Measurements from ENCODE around the gene JAZF1.

DNA sequence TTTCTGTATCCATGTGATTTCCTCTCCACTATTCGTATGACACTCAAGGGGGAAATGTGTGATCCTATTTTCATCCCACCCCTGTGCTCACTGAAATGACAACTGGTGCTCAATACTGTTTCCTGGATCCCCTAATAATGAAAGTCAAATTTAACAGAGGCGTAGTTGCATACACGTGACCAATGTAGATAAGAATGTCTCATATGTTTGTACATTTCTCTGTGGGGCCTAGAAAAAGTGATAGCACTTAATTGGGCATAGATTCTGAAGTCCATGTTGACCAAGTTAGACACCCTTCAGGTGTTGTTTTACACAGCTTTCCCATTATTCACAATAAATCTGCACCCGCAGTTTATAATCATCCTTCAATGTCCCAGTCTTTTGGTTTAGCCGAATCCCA, 59.1 kb downstream of the JAZF1 start:
- TF ChIP-seq, protein P1, sequence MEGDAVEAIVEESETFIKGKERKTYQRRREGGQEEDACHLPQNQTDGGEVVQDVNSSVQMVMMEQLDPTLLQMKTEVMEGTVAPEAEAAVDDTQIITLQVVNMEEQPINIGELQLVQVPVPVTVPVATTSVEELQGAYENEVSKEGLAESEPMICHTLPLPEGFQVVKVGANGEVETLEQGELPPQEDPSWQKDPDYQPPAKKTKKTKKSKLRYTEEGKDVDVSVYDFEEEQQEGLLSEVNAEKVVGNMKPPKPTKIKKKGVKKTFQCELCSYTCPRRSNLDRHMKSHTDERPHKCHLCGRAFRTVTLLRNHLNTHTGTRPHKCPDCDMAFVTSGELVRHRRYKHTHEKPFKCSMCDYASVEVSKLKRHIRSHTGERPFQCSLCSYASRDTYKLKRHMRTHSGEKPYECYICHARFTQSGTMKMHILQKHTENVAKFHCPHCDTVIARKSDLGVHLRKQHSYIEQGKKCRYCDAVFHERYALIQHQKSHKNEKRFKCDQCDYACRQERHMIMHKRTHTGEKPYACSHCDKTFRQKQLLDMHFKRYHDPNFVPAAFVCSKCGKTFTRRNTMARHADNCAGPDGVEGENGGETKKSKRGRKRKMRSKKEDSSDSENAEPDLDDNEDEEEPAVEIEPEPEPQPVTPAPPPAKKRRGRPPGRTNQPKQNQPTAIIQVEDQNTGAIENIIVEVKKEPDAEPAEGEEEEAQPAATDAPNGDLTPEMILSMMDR (IDR thresholded peaks at IDR 0.05) = no peak
- no peak for TF ChIP-seq POLR2A (IDR thresholded peaks at IDR 0.05)
